GM13976 (cell line): ENCODE measurements around the gene LRRC4B.

ENCODE experiments used
- DNase-seq: peaks from one replicate; pipeline ENCODE4 v3.0.0; 2012; ENCODE audit warnings: low spot score
- in situ Hi-C: fragments of 300-500 bp; cut with MboI; formaldehyde crosslinking; loops from one replicate; pipeline ENCODE4 v1.12.0; 2022; ENCODE audit warnings: low sequenced_read_pairs, mixed read lengths, inconsistent platforms; ENCODE audit not compliant: unreplicated experiment
- TF ChIP-seq, protein P1 (sequence below): IDR thresholded peaks from 2 replicates; pipeline ENCODE4 v1.5.1; 2012; ENCODE audit warnings: borderline replicate concordance, mild to moderate bottlenecking; ENCODE audit not compliant: insufficient read depth; ENCODE audit errors: extremely low read depth, missing control alignments, control extremely low read depth

Gene LRRC4B

DNA sequence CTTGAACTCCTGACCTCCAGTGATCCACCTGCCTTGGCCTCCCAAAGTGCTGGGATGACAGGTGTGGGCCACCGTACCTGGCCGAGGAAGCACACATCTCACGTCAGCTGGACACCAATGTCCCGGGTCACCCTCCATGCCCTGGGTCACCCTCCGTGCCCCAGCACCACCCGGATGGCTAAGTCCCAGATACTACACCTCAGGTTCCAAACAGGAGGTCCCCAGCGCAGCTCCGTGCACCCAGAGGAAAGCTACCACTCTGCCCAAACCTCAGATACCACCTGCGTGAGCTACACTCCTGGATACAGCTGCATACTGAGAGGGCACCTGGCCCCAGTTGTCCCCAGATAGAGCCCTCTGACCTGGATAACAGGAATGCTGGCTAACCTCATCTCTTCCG is 14.0 kb downstream of the LRRC4B start:
- TF ChIP-seq, protein P1, sequence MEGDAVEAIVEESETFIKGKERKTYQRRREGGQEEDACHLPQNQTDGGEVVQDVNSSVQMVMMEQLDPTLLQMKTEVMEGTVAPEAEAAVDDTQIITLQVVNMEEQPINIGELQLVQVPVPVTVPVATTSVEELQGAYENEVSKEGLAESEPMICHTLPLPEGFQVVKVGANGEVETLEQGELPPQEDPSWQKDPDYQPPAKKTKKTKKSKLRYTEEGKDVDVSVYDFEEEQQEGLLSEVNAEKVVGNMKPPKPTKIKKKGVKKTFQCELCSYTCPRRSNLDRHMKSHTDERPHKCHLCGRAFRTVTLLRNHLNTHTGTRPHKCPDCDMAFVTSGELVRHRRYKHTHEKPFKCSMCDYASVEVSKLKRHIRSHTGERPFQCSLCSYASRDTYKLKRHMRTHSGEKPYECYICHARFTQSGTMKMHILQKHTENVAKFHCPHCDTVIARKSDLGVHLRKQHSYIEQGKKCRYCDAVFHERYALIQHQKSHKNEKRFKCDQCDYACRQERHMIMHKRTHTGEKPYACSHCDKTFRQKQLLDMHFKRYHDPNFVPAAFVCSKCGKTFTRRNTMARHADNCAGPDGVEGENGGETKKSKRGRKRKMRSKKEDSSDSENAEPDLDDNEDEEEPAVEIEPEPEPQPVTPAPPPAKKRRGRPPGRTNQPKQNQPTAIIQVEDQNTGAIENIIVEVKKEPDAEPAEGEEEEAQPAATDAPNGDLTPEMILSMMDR = no peak
- DNase-seq = no peak
- in situ Hi-C loops = no loop called here

DNA sequence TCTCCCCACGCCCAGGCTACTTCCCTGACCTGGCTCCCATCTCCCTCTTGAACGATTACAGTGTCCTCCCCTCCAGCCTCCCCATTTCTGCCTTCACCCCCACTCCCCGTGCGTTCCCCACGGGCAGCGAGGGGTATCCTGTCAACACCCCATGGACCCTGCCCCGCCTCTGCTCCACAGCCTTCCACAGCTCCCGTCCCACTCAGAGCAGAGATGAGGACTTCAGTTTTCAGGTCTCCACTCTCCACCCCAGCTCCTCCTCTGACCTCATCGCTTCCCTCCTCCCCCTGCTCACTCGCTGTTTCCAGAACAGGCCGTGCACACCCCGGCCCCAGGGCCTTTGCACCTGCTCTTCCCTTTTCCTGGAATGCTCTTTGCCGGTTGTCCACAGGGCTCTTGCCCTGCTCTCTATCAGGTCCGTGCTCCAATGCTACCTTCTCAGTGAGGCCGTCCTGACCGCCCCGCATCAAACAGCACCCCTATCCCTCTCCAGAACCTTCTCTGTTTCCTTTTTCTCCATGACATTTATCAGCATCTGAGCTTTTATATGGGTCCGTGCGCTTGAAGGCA is 15.0 kb downstream of the LRRC4B start:
- in situ Hi-C loops = no loop called here
- DNase-seq = no peak
- TF ChIP-seq, protein P1 = no peak

DNA sequence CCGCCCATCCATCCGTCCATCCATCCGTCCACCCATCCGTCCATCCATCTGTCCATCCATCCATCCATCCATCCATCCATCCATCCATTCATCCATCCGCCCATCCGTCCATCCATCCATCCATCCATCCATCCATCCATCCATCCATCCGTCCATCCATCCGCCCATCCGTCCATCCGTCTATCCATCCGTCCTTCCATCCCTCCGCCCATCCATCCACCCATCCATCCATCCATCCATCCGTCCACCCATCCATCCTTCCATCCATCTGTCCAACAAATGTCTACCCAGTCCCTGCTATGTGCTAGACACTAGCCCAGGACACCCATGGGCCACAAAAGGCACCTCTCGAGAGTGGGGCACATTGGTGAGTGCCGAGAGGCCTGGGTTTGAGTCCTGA is 15.7 kb downstream of the LRRC4B start:
- TF ChIP-seq, protein P1 = no peak
- in situ Hi-C loops = no loop called here
- DNase-seq = no peak

DNA sequence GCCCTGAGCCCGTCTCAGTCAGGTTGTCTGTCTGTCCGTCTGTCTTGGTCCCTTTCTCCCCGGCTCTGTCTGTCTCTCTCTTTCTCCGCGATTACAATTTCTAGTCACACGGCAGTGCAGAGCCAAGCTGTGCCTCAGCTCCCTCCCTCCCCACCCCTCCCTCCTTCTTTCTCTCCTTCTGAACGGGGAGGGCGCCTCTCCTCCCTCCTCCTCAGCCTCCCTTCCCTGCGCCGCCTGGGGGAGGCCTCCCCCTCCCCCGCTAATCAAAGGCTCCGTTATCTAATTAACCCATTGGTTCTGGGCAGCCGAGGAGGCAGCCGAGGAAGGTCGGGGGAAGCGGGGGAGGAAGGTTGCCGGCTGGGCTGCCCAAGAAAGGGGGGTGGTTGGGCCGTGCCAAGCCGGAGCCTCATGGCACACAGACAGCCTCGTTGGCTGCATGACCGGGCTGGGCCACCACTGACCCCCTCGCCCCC is 16.5 kb downstream of the LRRC4B start:
- DNase-seq = no peak
- in situ Hi-C loops = no loop called here
- TF ChIP-seq, protein P1 = no peak

DNA sequence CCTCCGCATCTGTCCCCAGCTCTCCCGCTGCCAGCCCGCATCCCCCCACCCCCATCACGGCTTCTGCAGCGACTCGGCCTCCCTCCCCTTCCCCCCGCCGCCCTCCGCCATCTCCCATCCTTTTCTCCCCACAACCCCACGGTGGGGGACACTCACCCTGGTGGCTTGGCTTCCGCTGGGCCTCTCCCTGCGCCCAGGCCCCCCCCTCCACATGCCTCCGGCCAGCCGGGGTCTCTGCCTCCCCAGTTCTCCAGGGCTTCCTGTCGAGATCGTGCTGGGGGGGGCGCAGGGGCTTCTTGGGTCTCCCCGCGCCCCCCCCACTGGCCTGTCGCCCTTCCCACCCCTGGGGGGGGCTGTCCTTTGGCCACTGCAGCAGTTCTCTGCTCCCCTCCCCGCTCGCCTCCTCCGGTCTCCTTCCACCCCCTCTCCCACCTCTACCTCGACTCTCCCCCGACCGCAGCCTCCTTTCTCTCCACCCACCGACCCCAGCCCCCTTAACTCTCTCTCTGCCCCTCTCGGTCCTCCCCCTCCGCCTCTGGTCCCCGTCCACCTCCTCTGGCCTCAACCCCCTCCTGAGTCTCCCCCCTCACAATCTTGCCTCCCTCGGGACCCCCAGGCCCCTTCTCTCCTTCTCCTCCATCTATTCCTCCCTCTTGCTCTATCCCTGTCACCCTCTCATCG is 17.1 kb downstream of the LRRC4B start:
- DNase-seq = no peak
- TF ChIP-seq, protein P1 = no peak
- in situ Hi-C loops = no loop called here

DNA sequence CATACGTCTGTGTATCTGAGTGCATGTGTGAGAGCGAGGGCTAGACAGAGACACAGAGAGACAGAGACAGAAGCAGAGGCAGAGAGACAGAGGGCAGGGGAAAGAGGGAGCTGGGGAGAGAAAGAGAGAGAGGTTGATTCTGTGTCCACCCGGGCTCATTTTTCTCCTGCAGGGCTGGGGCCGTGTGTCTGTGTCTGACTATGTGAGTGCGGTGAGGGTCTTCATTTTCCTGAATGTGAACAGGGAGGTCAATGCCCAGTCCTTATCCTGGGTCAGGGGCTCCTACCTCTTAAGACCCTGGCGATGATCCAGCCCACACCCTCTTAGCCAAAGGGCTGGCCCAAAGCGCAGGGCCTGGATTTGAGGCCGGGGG is 17.7 kb downstream of the LRRC4B start:
- TF ChIP-seq, protein P1 = no peak
- no peak for DNase-seq
- in situ Hi-C loops = no loop called here
